ENCODE measurements around the gene SLC30A7.

- no peak for TF ChIP-seq CTCF (IDR thresholded peaks at IDR 0.05)
- no peak for TF ChIP-seq POLR2A (IDR thresholded peaks at IDR 0.05)
Observed at GRCh38 chr1:101005871-101006270, 110.0 kb downstream of the SLC30A7 start.

All from right lobe of liver (tissue), 4 donors.